ENCODE measurements around the gene KRTAP21-3.

- no peak for TF ChIP-seq ZBTB33 (CRISPR knock-in tag; IDR thresholded peaks at IDR 0.05)
- TF ChIP-seq CHD4 (IDR thresholded peaks at IDR 0.05; ENCODE audit: borderline replicate concordance, low read length), result no peak
- TF ChIP-seq ZNF441 (CRISPR knock-in tag; IDR thresholded peaks at IDR 0.05; ENCODE audit: borderline replicate concordance), result no peak
- no peak for TF ChIP-seq PLRG1 (conservative IDR thresholded peaks at IDR 0.05)
- no peak for TF ChIP-seq RFX1 (IDR thresholded peaks at IDR 0.05)
- TF ChIP-seq ZNF335 (CRISPR knock-in tag; IDR thresholded peaks at IDR 0.05), result no peak
- TF ChIP-seq KDM5B (CRISPR knock-in tag; IDR thresholded peaks at IDR 0.05; ENCODE audit: borderline replicate concordance), result no peak
- no peak for TF ChIP-seq ZBTB49 (CRISPR knock-in tag; IDR thresholded peaks at IDR 0.05; ENCODE audit: borderline replicate concordance)
Observed at GRCh38 chr21:30680586-30680985, 38.0 kb downstream of the KRTAP21-3 start.
